H9 (cell line): ENCODE measurements around the gene LRRK2. TPM values are rescaled to one million over a fixed set of nuclear protein-coding genes. Genes with fewer than 3 reads are reported as not detected.

Experiments used
- DNase-seq: peaks from one replicate; pipeline ENCODE4 v3.0.0-alpha.2; 2017
- H2AFZ ChIP-seq: one replicate; pipeline ENCODE4 v1.6.1; 2013; ENCODE audit warnings: mild to moderate bottlenecking, low read length, control low read depth, moderate library complexity
- H2AK5ac ChIP-seq: 2 replicates; pipeline ENCODE4 v1.6.1; 2013; ENCODE audit warnings: low read length, control low read depth, mixed read lengths; ENCODE audit not compliant: insufficient read length
- H2BK120ac ChIP-seq: one replicate; pipeline ENCODE4 v1.6.1; 2013; ENCODE audit warnings: low read depth, mild to moderate bottlenecking, low read length, control low read depth, inconsistent platforms; ENCODE audit not compliant: poor library complexity, severe bottlenecking
- H2BK12ac ChIP-seq: 2 replicates; pipeline ENCODE4 v1.6.1; 2013; ENCODE audit warnings: low read length, control low read depth, mixed read lengths, low read depth; ENCODE audit not compliant: insufficient read length
- H2BK15ac ChIP-seq: 2 replicates; pipeline ENCODE4 v1.6.1; 2013; ENCODE audit warnings: low read depth, low read length, control low read depth
- H2BK20ac ChIP-seq: one replicate; pipeline ENCODE4 v1.6.1; 2013; ENCODE audit warnings: low read depth, mild to moderate bottlenecking, low read length, control low read depth, inconsistent platforms; ENCODE audit not compliant: poor library complexity, severe bottlenecking
- H2BK5ac ChIP-seq: 2 replicates; pipeline ENCODE4 v1.6.1; 2013; ENCODE audit warnings: low read length, control low read depth, mixed read lengths; ENCODE audit not compliant: insufficient read length
- H3K14ac ChIP-seq: 2 replicates; pipeline ENCODE4 v1.6.1; 2013; ENCODE audit warnings: low read length, control low read depth; ENCODE audit not compliant: insufficient read depth
- H3K18ac ChIP-seq: 2 replicates; pipeline ENCODE4 v1.6.1; 2013; ENCODE audit warnings: low read depth, mild to moderate bottlenecking, mixed read lengths, low read length, control low read depth; ENCODE audit not compliant: insufficient read length
- H3K23ac ChIP-seq: 2 replicates; pipeline ENCODE4 v1.6.1; 2013; ENCODE audit warnings: low read length, control low read depth, mixed read lengths, low read depth; ENCODE audit not compliant: insufficient read length
- H3K23me2 ChIP-seq: 2 replicates; pipeline ENCODE4 v1.6.1; 2013; ENCODE audit warnings: low read depth, mild to moderate bottlenecking, mixed read lengths, low read length, control low read depth; ENCODE audit not compliant: insufficient read length, poor library complexity, severe bottlenecking
- H3K27ac ChIP-seq: 2 replicates; pipeline ENCODE4 v1.5.1; 2013; ENCODE audit warnings: low read length, control low read depth, mixed read lengths, low read depth; ENCODE audit not compliant: insufficient read length
- H3K27me3 ChIP-seq: 2 replicates; pipeline ENCODE4 v1.6.1; 2013; ENCODE audit warnings: low read length, control low read depth, inconsistent platforms; ENCODE audit not compliant: insufficient read depth
- H3K4ac ChIP-seq: 2 replicates; pipeline ENCODE4 v1.6.1; 2013; ENCODE audit warnings: low read depth, mild to moderate bottlenecking, control low read depth, inconsistent platforms, low read length, moderate library complexity
- H3K4me1 ChIP-seq: 2 replicates; pipeline ENCODE4 v1.6.1; 2013; ENCODE audit warnings: low read length, control low read depth, inconsistent platforms; ENCODE audit not compliant: insufficient read depth
- H3K4me2 ChIP-seq: 2 replicates; pipeline ENCODE4 v1.6.1; 2013; ENCODE audit warnings: low read length, control low read depth, mixed read lengths; ENCODE audit not compliant: insufficient read length, insufficient read depth
- H3K56ac ChIP-seq: 2 replicates; pipeline ENCODE4 v1.6.1; 2013; ENCODE audit warnings: low read depth, mild to moderate bottlenecking, mixed read lengths, low read length, control low read depth; ENCODE audit not compliant: insufficient read length
- H3K79me1 ChIP-seq: 2 replicates; pipeline ENCODE4 v1.6.1; 2013; ENCODE audit warnings: low read depth, mild to moderate bottlenecking, moderate library complexity, low read length, control low read depth, inconsistent platforms; ENCODE audit not compliant: insufficient read depth, poor library complexity, severe bottlenecking
- H3K79me2 ChIP-seq: 2 replicates; pipeline ENCODE4 v1.6.1; 2013; ENCODE audit warnings: low read length, control low read depth, inconsistent platforms; ENCODE audit not compliant: insufficient read depth
- H3K9ac ChIP-seq: 2 replicates; pipeline ENCODE4 v1.6.1; 2013; ENCODE audit warnings: low read length, control low read depth, mixed read lengths; ENCODE audit not compliant: insufficient read length; ENCODE audit errors: extremely low read depth
- H3K9me3 ChIP-seq: one replicate; pipeline ENCODE4 v1.6.1; 2013; ENCODE audit warnings: low read depth, low read length, inconsistent platforms; ENCODE audit not compliant: control insufficient read depth
- H3T11ph ChIP-seq: one replicate; pipeline ENCODE4 v1.6.1; 2013; ENCODE audit warnings: mild to moderate bottlenecking, low read length, control low read depth, inconsistent platforms
- H4K20me1 ChIP-seq: one replicate; pipeline ENCODE4 v1.6.1; 2013; ENCODE audit not compliant: control insufficient read depth, insufficient read length, insufficient read depth
- H4K5ac ChIP-seq: 2 replicates; pipeline ENCODE4 v1.6.1; 2013; ENCODE audit warnings: low read depth, mild to moderate bottlenecking, mixed read lengths, low read length, control low read depth; ENCODE audit not compliant: insufficient read length
- H4K8ac ChIP-seq: replicated peaks from 2 replicates; pipeline ENCODE4 v1.6.1; 2013; ENCODE audit warnings: low read length, control low read depth, mixed read lengths, low read depth; ENCODE audit not compliant: insufficient read length
- H4K91ac ChIP-seq: 2 replicates; pipeline ENCODE4 v1.6.1; 2013; ENCODE audit warnings: low read depth, mild to moderate bottlenecking, moderate library complexity, mixed read lengths, low read length, control low read depth; ENCODE audit not compliant: insufficient read length
- H3K27ac Mint-ChIP-seq, 3 experiments: 2 replicates in 2 of 3; 3 replicates in 1 of 3; pipeline ENCODE4 v1.8.0; 2020 to 2021; ENCODE audit warnings: mixed read lengths in 3 of 3, mild to moderate bottlenecking in 1 of 3, moderate library complexity in 1 of 3
- H3K27me3 Mint-ChIP-seq: 2 replicates; pipeline ENCODE4 v1.8.0; 2021; ENCODE audit warnings: low read depth, mild to moderate bottlenecking, moderate library complexity, mixed read lengths
- H3K36me3 Mint-ChIP-seq, 3 experiments: 2 replicates in 2 of 3; 3 replicates in 1 of 3; pipeline ENCODE4 v1.8.0; 2020 to 2021; ENCODE audit warnings: low read depth in 3 of 3, mixed read lengths in 3 of 3; ENCODE audit not compliant: insufficient read depth in 1 of 3
- H3K4me1 Mint-ChIP-seq, 2 experiments: 2 replicates each; pipeline ENCODE4 v1.8.0; 2020; ENCODE audit warnings: mixed read lengths in 2 of 2
- H3K4me3 Mint-ChIP-seq, 2 experiments: 2 replicates in 1 of 2; 3 replicates in 1 of 2; pipeline ENCODE4 v1.8.0; 2020 to 2021; ENCODE audit warnings: mild to moderate bottlenecking in 2 of 2, mixed read lengths in 2 of 2, moderate library complexity in 1 of 2
- H3K9me3 Mint-ChIP-seq, 2 experiments: 2 replicates in 1 of 2; 3 replicates in 1 of 2; pipeline ENCODE4 v1.8.0; 2020; ENCODE audit warnings: mild to moderate bottlenecking in 2 of 2, mixed read lengths in 2 of 2, moderate library complexity in 1 of 2
- WGBS: extraction: QIAGEN DNeasy Blood & Tissue Kit; methylation state at CpG from one replicate; pipeline ENCODE4 v1.1.7; 2013; ENCODE audit warnings: missing lambda C conversion rate, low lambda C conversion rate, mixed read lengths; ENCODE audit not compliant: insufficient read length; ENCODE audit errors: extremely low coverage; 5-methylcytosine and 5-hydroxymethylcytosine counted together
- total RNA-seq: library from RNA; stranded (reverse); gene quantifications from 2 replicates; pipeline ENCODE4 v1.2.1, GENCODE V29; 2021
- TF ChIP-seq, protein P1 (sequence below): fragments of 200-600 bp; sonication (generic); conservative IDR thresholded peaks from 3 replicates; pipeline ENCODE4 v1.8.0; 2021; ENCODE audit warnings: antibody characterized with exemption, mild to moderate bottlenecking

LRRK2 gene
- total RNA-seq, 1 experiment from 2014 or later, result 0.17 TPM

DNA sequence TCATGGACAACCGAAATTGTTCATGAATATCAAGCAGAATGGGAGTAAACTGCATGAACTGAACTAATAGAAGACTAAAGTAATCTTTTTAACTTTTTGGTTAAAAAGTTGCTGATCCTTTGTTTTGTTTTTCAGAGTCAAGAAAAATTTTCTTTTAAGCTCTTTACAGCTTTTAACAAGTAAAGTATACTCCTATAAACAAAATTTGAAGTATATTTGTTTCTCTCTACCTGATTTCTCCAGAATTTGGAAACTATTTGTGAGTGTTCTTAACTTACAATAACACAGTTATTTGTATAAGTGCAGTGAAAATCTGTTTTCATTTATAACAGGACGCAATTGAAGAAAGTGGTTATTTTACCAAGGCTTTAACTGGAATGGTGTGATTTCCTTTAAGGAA lies 12.2 kb upstream of the LRRK2 start:
- Histone ChIP-seq H2AK5ac (no peak overlapping the region), H3T11ph (no peak overlapping the region), H3K18ac (no peak overlapping the region), H2BK5ac (no peak overlapping the region), H3K56ac (no peak overlapping the region), H3K23me2 (no peaks in the 10 kb centered on the region), H3K4me2 (no peak overlapping the region), H3K4ac (no peak overlapping the region), H4K20me1 (no peaks in the 10 kb centered on the region), H3K79me1 (no peaks in the 10 kb centered on the region), H4K5ac (no peak overlapping the region), H3K9ac (no peak overlapping the region), H2AFZ (no peak overlapping the region), H4K91ac (no peak overlapping the region), H2BK15ac (no peak overlapping the region), H3K4me1 (no peaks in the 10 kb centered on the region), H2BK120ac (no peak overlapping the region), H3K14ac (no peak overlapping the region), H3K9me3 (no peaks in the 10 kb centered on the region), H2BK12ac (no peak overlapping the region), H3K79me2 (no peaks in the 10 kb centered on the region), H3K23ac (no peak overlapping the region), H2BK20ac (no peak overlapping the region), H4K8ac (no peak overlapping the region), H3K27me3 (no peaks in the 10 kb centered on the region), H3K27ac (no peak overlapping the region)
- H3K9me3 Mint-ChIP-seq, result peaks cover 13 to 30% of the 10 kb centered on the region in 2 experiments
- H3K4me3 Mint-ChIP-seq, result no peak overlapping the region
- H3K36me3 Mint-ChIP-seq, result peaks cover 0 to 6% (median 5%) of the 10 kb centered on the region in 3 experiments; a peak in 4 of 7 replicates
- WGBS, result no CpG with 5 or more reads among the region's 2 CpGs
- H3K4me1 Mint-ChIP-seq, result peaks cover 4 to 6% of the 10 kb centered on the region in 2 experiments
- H3K27ac Mint-ChIP-seq, result no peak overlapping the region
- H3K27me3 Mint-ChIP-seq, result peaks cover 1% of the 10 kb centered on the region; the same call in 1 of the 2 replicates
- TF ChIP-seq, protein P1, sequence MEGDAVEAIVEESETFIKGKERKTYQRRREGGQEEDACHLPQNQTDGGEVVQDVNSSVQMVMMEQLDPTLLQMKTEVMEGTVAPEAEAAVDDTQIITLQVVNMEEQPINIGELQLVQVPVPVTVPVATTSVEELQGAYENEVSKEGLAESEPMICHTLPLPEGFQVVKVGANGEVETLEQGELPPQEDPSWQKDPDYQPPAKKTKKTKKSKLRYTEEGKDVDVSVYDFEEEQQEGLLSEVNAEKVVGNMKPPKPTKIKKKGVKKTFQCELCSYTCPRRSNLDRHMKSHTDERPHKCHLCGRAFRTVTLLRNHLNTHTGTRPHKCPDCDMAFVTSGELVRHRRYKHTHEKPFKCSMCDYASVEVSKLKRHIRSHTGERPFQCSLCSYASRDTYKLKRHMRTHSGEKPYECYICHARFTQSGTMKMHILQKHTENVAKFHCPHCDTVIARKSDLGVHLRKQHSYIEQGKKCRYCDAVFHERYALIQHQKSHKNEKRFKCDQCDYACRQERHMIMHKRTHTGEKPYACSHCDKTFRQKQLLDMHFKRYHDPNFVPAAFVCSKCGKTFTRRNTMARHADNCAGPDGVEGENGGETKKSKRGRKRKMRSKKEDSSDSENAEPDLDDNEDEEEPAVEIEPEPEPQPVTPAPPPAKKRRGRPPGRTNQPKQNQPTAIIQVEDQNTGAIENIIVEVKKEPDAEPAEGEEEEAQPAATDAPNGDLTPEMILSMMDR, result no peak
- no peak for DNase-seq
